HG02588 (cell line): ENCODE measurements around the gene ANGPTL4.
"Not testable (repeated sequence)": the region's sequence is repeated elsewhere in the genome, so short reads cannot be mapped to it uniquely, and the experiment has no call there.

Source experiments
- ATAC-seq: cut with Tn5 transposase; IDR thresholded peaks from one replicate; pipeline ENCODE4 v1.9.1; 2021; ENCODE audit warnings: mild to moderate bottlenecking, moderate library complexity; ENCODE audit not compliant: unreplicated experiment

Gene ANGPTL4

GRCh38 chr19:8404391-8405151 lies 40.6 kb downstream of the ANGPTL4 start:
- ATAC-seq = no peak

GRCh38 chr19:8410718-8411117 lies 46.8 kb downstream of the ANGPTL4 start:
- not testable (repeated sequence) for ATAC-seq

GRCh38 chr19:8412783-8413628 lies 49.1 kb downstream of the ANGPTL4 start, which contains the start of gene MARCHF2:
Gene MARCHF2 (plus strand): TSS chr19:8413305. CDS start chr19:8421841, 8,536 bp downstream.
- ATAC-seq = peak; percentile 99

GRCh38 chr19:8413629-8413995 lies 49.7 kb downstream of the ANGPTL4 start:
- no peak for ATAC-seq

GRCh38 chr19:8416796-8417195 lies 52.8 kb downstream of the ANGPTL4 start:
- ATAC-seq = no peak

GRCh38 chr19:8421484-8422461 lies 57.8 kb downstream of the ANGPTL4 start:
- ATAC-seq = no peak

- ATAC-seq = no peak
Observed at GRCh38 chr19:8423817-8424223, 59.9 kb downstream of the ANGPTL4 start.
